ENCODE data around the gene CELF4. TPM values are rescaled to one million over a fixed set of nuclear protein-coding genes. Genes with fewer than 3 reads are reported as not detected.

The CELF4 gene
- total RNA-seq, 1 donor from 2014 or later = not detected

GRCh38 chr18:37448946-37449345 is 116.7 kb downstream of the CELF4 start:
- ATAC-seq (no peak), DNase-seq (ENCODE audit: low spot score) (no peak)

- DNase-seq (ENCODE audit: low spot score) (no peak), ATAC-seq (no peak)
These were observed 117.4 kb downstream of the CELF4 start for GRCh38 chr18:37447962-37448888.

GRCh38 chr18:37445836-37446235 is 119.8 kb downstream of the CELF4 start:
- DNase-seq (ENCODE audit: low spot score) = no peak
- ATAC-seq = no peak

- ATAC-seq (no peak), DNase-seq (ENCODE audit: low spot score) (no peak)
These were observed 120.2 kb downstream of the CELF4 start for GRCh38 chr18:37445368-37445767.

GRCh38 chr18:37443325-37444055 is 122.1 kb downstream of the CELF4 start:
- ATAC-seq (no peak), DNase-seq (ENCODE audit: low spot score) (no peak)

- DNase-seq (ENCODE audit: low spot score) = no peak
These were observed 123.1 kb downstream of the CELF4 start for GRCh38 chr18:37442477-37442876.

GRCh38 chr18:37441821-37442220 is 123.8 kb downstream of the CELF4 start:
- ATAC-seq (no peak), DNase-seq (ENCODE audit: low spot score) (no peak)

More at GRCh38 chr18:37442477-37442876, 123.1 kb downstream of the CELF4 start:
- ATAC-seq = no peak

GRCh38 chr18:37440206-37440605 is 125.4 kb downstream of the CELF4 start:
- DNase-seq (ENCODE audit: low spot score) (no peak), ATAC-seq (no peak)

- no peak for DNase-seq (ENCODE audit: low spot score)
- peak; percentile 71 for ATAC-seq
These were observed 127.0 kb downstream of the CELF4 start for GRCh38 chr18:37438417-37439180.

GRCh38 chr18:37435996-37436395 is 129.6 kb downstream of the CELF4 start:
- ATAC-seq = no peak
- no peak for DNase-seq (ENCODE audit: low spot score)

GRCh38 chr18:37435150-37435867 is 130.3 kb downstream of the CELF4 start:
- DNase-seq (ENCODE audit: low spot score) = no peak
- ATAC-seq = no peak

GRCh38 chr18:37434161-37434860 is 131.3 kb downstream of the CELF4 start:
- no peak for DNase-seq (ENCODE audit: low spot score)
- ATAC-seq = no peak

GRCh38 chr18:37432436-37433195 is 133.0 kb downstream of the CELF4 start:
- ATAC-seq (no peak), DNase-seq (ENCODE audit: low spot score) (no peak)

- ATAC-seq (no peak), DNase-seq (ENCODE audit: low spot score) (no peak)
These were observed 135.1 kb downstream of the CELF4 start for GRCh38 chr18:37430357-37431076.

- DNase-seq (ENCODE audit: low spot score) (no peak), ATAC-seq (no peak)
These were observed 135.8 kb downstream of the CELF4 start for GRCh38 chr18:37429791-37430190.

GRCh38 chr18:37428288-37428974 is 137.2 kb downstream of the CELF4 start:
- no peak for ATAC-seq
- no peak for DNase-seq (ENCODE audit: low spot score)

- DNase-seq (ENCODE audit: low spot score) (no peak), ATAC-seq (no peak)
These were observed 139.0 kb downstream of the CELF4 start for GRCh38 chr18:37426586-37426985.

GRCh38 chr18:37425222-37425621 is 140.4 kb downstream of the CELF4 start:
- DNase-seq (ENCODE audit: low spot score) (no peak), ATAC-seq (no peak)

Measured in left lobe of liver (tissue), 2 donors.